IMR-90 (cell line): ENCODE measurements around the gene PLCXD1. TPM values are rescaled to one million over a fixed set of nuclear protein-coding genes. Genes with fewer than 3 reads are reported as not detected.
"Not testable (repeated sequence)": the region's sequence is repeated elsewhere in the genome, so short reads cannot be mapped to it uniquely, and the experiment has no call there.

ENCODE experiments used
- ATAC-seq: fragments of 200-7000 bp; cut with Tn5 transposase; 2 replicates; pipeline ENCODE4 v1.9.1; 2020; ENCODE audit warnings: low read depth, mild to moderate bottlenecking, moderate library complexity
- BruUV-seq: library from RNA; stranded (reverse); fragments of 400-500 nt; replicated peaks from 2 replicates; lab custom pipeline; 2021; lab: Mats Ljungman, UMichigan
- CTCF ChIA-PET: fragments of 300-600 bp; formaldehyde crosslinking; extraction: SDS; loops from one replicate; lab custom pipeline; 2021; ENCODE audit warnings: antibody characterized with exemption; lab: Yijun Ruan, JAX
- POLR2A ChIA-PET: fragments of 300-600 bp; sonication (Branson Sonifier 250); formaldehyde crosslinking; loops from one replicate; lab custom pipeline; 2022; ENCODE audit warnings: antibody characterized with exemption; ENCODE audit not compliant: unreplicated experiment; lab: Charles Lee
- DNase-seq: peaks from one replicate; pipeline ENCODE4 v3.0.0; 2013
- H2AFZ ChIP-seq: replicated peaks from 2 replicates; pipeline ENCODE3; 2013; ENCODE audit warnings: low read length, mild to moderate bottlenecking; ENCODE audit not compliant: poor library complexity
- H2AK5ac ChIP-seq: 2 replicates; pipeline ENCODE4 v1.6.1; 2013; ENCODE audit warnings: low read depth, low read length, inconsistent platforms
- H2AK9ac ChIP-seq: replicated peaks from 2 replicates; pipeline ENCODE3; 2013; ENCODE audit warnings: mild to moderate bottlenecking, low read depth, low read length, moderate library complexity; ENCODE audit not compliant: poor library complexity
- H2BK120ac ChIP-seq: 2 replicates; pipeline ENCODE4 v1.6.1; 2013; ENCODE audit warnings: low read depth, low read length, inconsistent platforms
- H2BK15ac ChIP-seq: 3 replicates; pipeline ENCODE4 v1.6.1; 2013; ENCODE audit warnings: low read depth, low read length, inconsistent platforms
- H2BK20ac ChIP-seq: 2 replicates; pipeline ENCODE4 v1.6.1; 2013; ENCODE audit warnings: low read depth, mild to moderate bottlenecking, inconsistent platforms, low read length, moderate library complexity
- H2BK5ac ChIP-seq: 2 replicates; pipeline ENCODE4 v1.6.1; 2013; ENCODE audit warnings: mild to moderate bottlenecking, low read depth, low read length, inconsistent platforms; ENCODE audit not compliant: poor library complexity, severe bottlenecking
- H3K14ac ChIP-seq: replicated peaks from 2 replicates; pipeline ENCODE4 v1.6.1; 2013; ENCODE audit warnings: low read depth, low read length, inconsistent platforms
- H3K18ac ChIP-seq: 2 replicates; pipeline ENCODE4 v1.6.1; 2013; ENCODE audit warnings: low read depth, low read length, control low read depth
- H3K23ac ChIP-seq: 2 replicates; pipeline ENCODE4 v1.6.1; 2013; ENCODE audit warnings: low read depth, low read length, inconsistent platforms
- H3K27ac ChIP-seq: 2 replicates; pipeline ENCODE4 v1.5.1; 2013; ENCODE audit warnings: mild to moderate bottlenecking, control low read depth, low read length; ENCODE audit not compliant: insufficient read depth
- H3K27me3 ChIP-seq: 2 replicates; pipeline ENCODE4 v1.6.1; 2013; ENCODE audit warnings: low read length; ENCODE audit not compliant: control insufficient read depth, insufficient read depth
- H3K36me3 ChIP-seq: 2 replicates; pipeline ENCODE4 v1.6.1; 2013; ENCODE audit warnings: low read length, mixed read lengths; ENCODE audit not compliant: control insufficient read depth, insufficient read depth
- H3K4ac ChIP-seq: 2 replicates; pipeline ENCODE4 v1.6.1; 2013; ENCODE audit warnings: low read depth, low read length, inconsistent platforms
- H3K4me1 ChIP-seq: 2 replicates; pipeline ENCODE4 v1.6.1; 2013; ENCODE audit warnings: low read length, mixed read lengths; ENCODE audit not compliant: control insufficient read depth, insufficient read depth
- H3K4me2 ChIP-seq: 2 replicates; pipeline ENCODE4 v1.6.1; 2013; ENCODE audit warnings: low read depth, mild to moderate bottlenecking, control low read depth, low read length, moderate library complexity
- H3K4me3 ChIP-seq: 2 replicates; pipeline ENCODE4 v1.5.1; 2013; ENCODE audit warnings: low read depth, mild to moderate bottlenecking, control low read depth, low read length, moderate library complexity; ENCODE audit not compliant: insufficient read depth
- H3K56ac ChIP-seq: 2 replicates; pipeline ENCODE4 v1.6.1; 2013; ENCODE audit warnings: low read length, inconsistent platforms; ENCODE audit not compliant: insufficient read depth; ENCODE audit errors: extremely low read depth
- H3K79me1 ChIP-seq, 2 experiments: 2 replicates each; pipeline ENCODE4 v1.6.1; 2013; ENCODE audit warnings: low read length in 2 of 2, inconsistent platforms in 1 of 2, low read depth in 1 of 2
- H3K9ac ChIP-seq: 2 replicates; pipeline ENCODE4 v1.6.1; 2013; ENCODE audit warnings: low read depth, low read length, control low read depth
- H3K9me1 ChIP-seq: 2 replicates; pipeline ENCODE4 v1.6.1; 2013; ENCODE audit warnings: low read length, inconsistent platforms; ENCODE audit not compliant: insufficient read depth
- H3K9me3 ChIP-seq: 2 replicates; pipeline ENCODE4 v1.6.1; 2013; ENCODE audit warnings: low read length; ENCODE audit not compliant: control insufficient read depth, insufficient read depth
- H4K20me1 ChIP-seq: 2 replicates; pipeline ENCODE4 v1.6.1; 2013; ENCODE audit warnings: low read length, inconsistent platforms; ENCODE audit not compliant: insufficient read depth
- H4K5ac ChIP-seq: 2 replicates; pipeline ENCODE4 v1.6.1; 2013; ENCODE audit warnings: mild to moderate bottlenecking, low read depth, low read length, control low read depth
- H4K8ac ChIP-seq, 2 experiments: 2 replicates each; pipeline ENCODE4 v1.6.1; 2013; ENCODE audit warnings: low read depth in 2 of 2, low read length in 2 of 2, control low read depth in 1 of 2, inconsistent platforms in 1 of 2
- H4K91ac ChIP-seq: 2 replicates; pipeline ENCODE4 v1.6.1; 2013; ENCODE audit warnings: low read depth, low read length, inconsistent platforms; ENCODE audit not compliant: insufficient read depth
- WGBS, 2 experiments: methylation state at CpG; one replicate each; pipeline versions ENCODE4 v1.1.5 to v1.1.7; 2013; ENCODE audit warnings: missing lambda C conversion rate in 2 of 2; ENCODE audit not compliant: insufficient read length in 1 of 2; ENCODE audit errors: extremely low coverage in 2 of 2; 5-methylcytosine and 5-hydroxymethylcytosine counted together
- dilution Hi-C: fragments of 300-500 bp; cut with HindIII; formaldehyde crosslinking; loops from one replicate; pipeline ENCODE4 v1.14.3; 2018; ENCODE audit warnings: low sequenced_read_pairs; ENCODE audit not compliant: unreplicated experiment
- in situ Hi-C: fragments of 300-500 bp; cut with MboI; formaldehyde crosslinking; loops from 3 replicates; pipeline ENCODE4 v1.14.3; 2019; ENCODE audit warnings: low sequenced_read_pairs, inconsistent platforms, mixed read lengths
- intact Hi-C: fragments of 100-400 bp; cut with micrococcal nuclease; formaldehyde crosslinking; loops from 2 replicates; pipeline ENCODE4 v1.10.0; 2022
- polyA plus RNA-seq, 3 experiments: library from polyadenylated mRNA; depleted of rRNA; stranded (reverse); fragments of >200 nt; gene quantifications; 2 replicates each; pipeline ENCODE4 v1.2.3, GENCODE V29; 2012; ENCODE audit warnings: low replicate concordance in 1 of 3
- total RNA-seq: library from RNA; depleted of rRNA; stranded (reverse); fragments of >200 nt; gene quantifications from 2 replicates; pipeline ENCODE4 v1.2.3, GENCODE V29; 2012

PLCXD1 gene
- total and polyA plus RNA-seq, 2 of the 4 experiments (the other 2 are of a cell fraction) = 16.7 to 17.7 TPM

GRCh38 chrX:236201-236600 is 45.0 kb upstream of the PLCXD1 start:
- ATAC-seq, BruUV-seq, H2AK5ac ChIP-seq, H3K27me3 ChIP-seq, H3K56ac ChIP-seq, H4K91ac ChIP-seq, CTCF ChIA-PET, H3K9me1 ChIP-seq, dilution Hi-C loops, H2BK5ac ChIP-seq, H3K9ac ChIP-seq, H3K18ac ChIP-seq, H3K4me3 ChIP-seq, DNase-seq, H3K27ac ChIP-seq, H4K8ac ChIP-seq, H2AK9ac ChIP-seq, intact Hi-C loops, H2BK120ac ChIP-seq, H3K23ac ChIP-seq, in situ Hi-C loops, H3K4me2 ChIP-seq, POLR2A ChIA-PET, H4K5ac ChIP-seq, H2BK15ac ChIP-seq, H3K14ac ChIP-seq, H3K4ac ChIP-seq, H3K9me3 ChIP-seq, H2BK20ac ChIP-seq, H3K79me1 ChIP-seq, H3K4me1 ChIP-seq, H2AFZ ChIP-seq, H4K20me1 ChIP-seq, H3K36me3 ChIP-seq: not testable (repeated sequence)
- no CpG with 5 or more reads among the region's 6 CpGs for WGBS, 2 experiments
